Osteoblast (primary cell): ENCODE results near the gene LARP4B. TPM values are rescaled to one million over a fixed set of nuclear protein-coding genes. Genes with fewer than 3 reads are reported as not detected.

Experiments used
- DNase-seq: peaks from one replicate; pipeline ENCODE4 v3.0.0; 2011; ENCODE audit warnings: low spot score, mixed read lengths; ENCODE audit not compliant: insufficient read length; ENCODE audit errors: missing footprints
- H2AFZ ChIP-seq: 2 replicates; pipeline ENCODE4 v1.6.0; 2011; ENCODE audit warnings: mild to moderate bottlenecking, low read length
- H3K27ac ChIP-seq: 2 replicates; pipeline ENCODE4 v1.5.1; 2011; ENCODE audit warnings: mild to moderate bottlenecking, low read depth, low read length, moderate library complexity
- H3K27me3 ChIP-seq: 2 replicates; pipeline ENCODE4 v1.6.0; 2012; ENCODE audit warnings: mild to moderate bottlenecking, control low read depth, inconsistent platforms, low read length, moderate library complexity; ENCODE audit not compliant: insufficient read depth
- H3K36me3 ChIP-seq: 2 replicates; pipeline ENCODE4 v1.5.1; 2011; ENCODE audit warnings: mild to moderate bottlenecking, low read length, control low read depth, moderate library complexity; ENCODE audit not compliant: insufficient read depth
- H3K4me1 ChIP-seq: 2 replicates; pipeline ENCODE4 v1.5.1; 2011; ENCODE audit warnings: mild to moderate bottlenecking, low read length, control low read depth, moderate library complexity; ENCODE audit not compliant: insufficient read depth
- H3K4me2 ChIP-seq: 2 replicates; pipeline ENCODE4 v1.6.0; 2011; ENCODE audit warnings: mild to moderate bottlenecking, low read length; ENCODE audit not compliant: insufficient read depth
- H3K4me3 ChIP-seq: fragments of 200-600 bp; sonication (generic); 3 replicates; pipeline ENCODE4 v1.5.1; 2012; ENCODE audit warnings: mild to moderate bottlenecking, low read length, inconsistent platforms; ENCODE audit not compliant: insufficient read depth
- H3K79me2 ChIP-seq: 2 replicates; pipeline ENCODE4 v1.6.0; 2012; ENCODE audit warnings: mild to moderate bottlenecking, low read length, control low read depth, inconsistent platforms; ENCODE audit not compliant: insufficient read depth
- H3K9me3 ChIP-seq: 2 replicates; pipeline ENCODE4 v1.5.1; 2011; ENCODE audit warnings: low read depth, low read length, control low read depth
- H4K20me1 ChIP-seq: 2 replicates; pipeline ENCODE4 v1.6.0; 2012; ENCODE audit warnings: mild to moderate bottlenecking, low read length, control low read depth; ENCODE audit not compliant: insufficient read depth
- CTCF ChIP-seq: IDR thresholded peaks from 2 replicates; pipeline ENCODE4 v1.5.1; 2011; ENCODE audit warnings: mild to moderate bottlenecking, low read depth, low read length, moderate library complexity; ENCODE audit errors: extremely low read depth
- total RNA-seq: library from RNA; depleted of rRNA; stranded (reverse); fragments of >200 nt; gene quantifications from 2 replicates; pipeline ENCODE4 v1.2.3, GENCODE V29; 2012

The LARP4B gene
- total RNA-seq, 1 donor: 46.0 TPM

- no peak for TF ChIP-seq CTCF
- DNase-seq: peak; percentile 42
- H3K79me2 ChIP-seq: no peaks in the 10 kb centered on the region
- no peaks in the 10 kb centered on the region for H3K9me3 ChIP-seq
- no peaks in the 10 kb centered on the region for H4K20me1 ChIP-seq
- H3K36me3 ChIP-seq: no peaks in the 10 kb centered on the region
- no peak overlapping the region for H3K27ac ChIP-seq
- no peak overlapping the region for H2AFZ ChIP-seq
- peaks cover 13% of the 10 kb centered on the region for H3K4me1 ChIP-seq
- H3K27me3 ChIP-seq: no peaks in the 10 kb centered on the region
- no peak overlapping the region for H3K4me2 ChIP-seq
- H3K4me3 ChIP-seq: no peak overlapping the region
Measured at GRCh38 chr10:790821-791551, 140.5 kb downstream of the LARP4B start.

GRCh38 chr10:789831-790701, 141.4 kb downstream of the LARP4B start:
- DNase-seq: peak; percentile 78
- H3K4me1 ChIP-seq: peaks cover 13% of the 10 kb centered on the region
- H3K27me3 ChIP-seq: no peaks in the 10 kb centered on the region
- no peaks in the 10 kb centered on the region for H4K20me1 ChIP-seq
- no peaks in the 10 kb centered on the region for H3K9me3 ChIP-seq
- no peak overlapping the region for H3K27ac ChIP-seq
- H3K4me3 ChIP-seq: peak overlapping the region; percentile 71
- peak overlapping the region; percentile 78 for H3K4me2 ChIP-seq
- H3K36me3 ChIP-seq: no peaks in the 10 kb centered on the region
- no peaks in the 10 kb centered on the region for H3K79me2 ChIP-seq
- TF ChIP-seq CTCF: no peak
- H2AFZ ChIP-seq: no peak overlapping the region

- peak overlapping the region; percentile 19 for H3K27ac ChIP-seq
- DNase-seq: peak; percentile 99
- peak; percentile 52 for TF ChIP-seq CTCF
- no peaks in the 10 kb centered on the region for H3K36me3 ChIP-seq
- H3K4me1 ChIP-seq: peaks cover 15% of the 10 kb centered on the region
- peak overlapping the region; percentile 78 for H3K4me2 ChIP-seq
- H3K27me3 ChIP-seq: no peaks in the 10 kb centered on the region
- peak overlapping the region; percentile 71 for H3K4me3 ChIP-seq
- no peaks in the 10 kb centered on the region for H3K79me2 ChIP-seq
- H4K20me1 ChIP-seq: no peaks in the 10 kb centered on the region
- H2AFZ ChIP-seq: peak overlapping the region; percentile 80
- H3K9me3 ChIP-seq: no peaks in the 10 kb centered on the region
Measured at GRCh38 chr10:788796-789748, 142.4 kb downstream of the LARP4B start.
